HK-2 (cell line): ENCODE data around the gene BAHCC1.
"Not testable (repeated sequence)": the region's sequence is repeated elsewhere in the genome, so short reads cannot be mapped to it uniquely, and the experiment has no call there.

ENCODE experiments used
- DNase-seq: peaks from one replicate; pipeline ENCODE4 v3.0.0-alpha.2; 2018; ENCODE audit not compliant: unreplicated experiment

BAHCC1 gene

GRCh38 chr17:81413497-81414135, 18.4 kb downstream of the BAHCC1 start:
- no peak for DNase-seq

GRCh38 chr17:81414756-81415516, 19.7 kb downstream of the BAHCC1 start:
- no peak for DNase-seq

- no peak for DNase-seq
Observed at GRCh38 chr17:81415681-81416080, 20.4 kb downstream of the BAHCC1 start.

- DNase-seq, result no peak
Observed at GRCh38 chr17:81416612-81417011, 21.4 kb downstream of the BAHCC1 start.

GRCh38 chr17:81417049-81417878, 22.0 kb downstream of the BAHCC1 start:
- DNase-seq, result no peak

- no peak for DNase-seq
Observed at GRCh38 chr17:81417879-81418709, 22.8 kb downstream of the BAHCC1 start.

- DNase-seq, result no peak
Observed at GRCh38 chr17:81418710-81419318, 23.6 kb downstream of the BAHCC1 start.

GRCh38 chr17:81419319-81419885, 24.1 kb downstream of the BAHCC1 start:
- DNase-seq, result no peak

- DNase-seq, result no peak
Observed at GRCh38 chr17:81419886-81420768, 24.9 kb downstream of the BAHCC1 start.

- no peak for DNase-seq
Observed at GRCh38 chr17:81420769-81421462, 25.7 kb downstream of the BAHCC1 start.

GRCh38 chr17:81422776-81423697, 27.8 kb downstream of the BAHCC1 start:
- peak; percentile 94 for DNase-seq

- no peak for DNase-seq
Observed at GRCh38 chr17:81423698-81424071, 28.4 kb downstream of the BAHCC1 start.

- no peak for DNase-seq
Observed at GRCh38 chr17:81424151-81425017, 29.1 kb downstream of the BAHCC1 start.

- DNase-seq, result not testable (repeated sequence)
Observed at GRCh38 chr17:81425041-81425440, 29.8 kb downstream of the BAHCC1 start.

GRCh38 chr17:81425716-81426392, 30.6 kb downstream of the BAHCC1 start:
- DNase-seq, result not testable (repeated sequence)

GRCh38 chr17:81426393-81427172, 31.3 kb downstream of the BAHCC1 start:
- DNase-seq, result no peak
